ENCODE results near the gene PIP4K2C.
A peak's percentile ranks its signal among the peaks of the same experiment; 100 is the strongest.
"Not testable (repeated sequence)": the region's sequence is repeated elsewhere in the genome, so short reads cannot be mapped to it uniquely, and the experiment has no call there.

Gene PIP4K2C

DNA sequence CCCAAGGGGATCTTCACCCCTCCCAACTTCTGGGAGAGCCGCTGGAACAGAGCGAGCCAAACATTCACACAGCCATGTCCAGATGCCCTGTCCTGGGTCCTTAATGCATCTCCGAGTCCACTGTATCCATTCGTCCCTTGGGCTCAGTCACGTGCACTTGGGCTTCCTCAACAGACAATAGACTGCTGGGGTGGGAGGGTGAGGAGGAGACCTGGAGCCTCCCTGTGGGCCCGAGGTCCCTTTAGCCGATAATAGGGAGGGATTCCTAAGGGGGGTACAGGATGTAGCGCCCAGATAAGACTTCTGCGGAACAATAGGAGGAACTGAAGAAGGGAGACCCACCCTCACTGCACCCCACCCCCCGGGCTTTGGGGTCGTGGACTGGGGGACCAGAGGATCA lies 26.9 kb downstream of the PIP4K2C start:
- Histone ChIP-seq H3K27me3 (peaks cover 55 to 63% (median 58%) of the 10 kb centered on the region in 11 experiments), H3K4me3 (no peak overlapping the region), H3K27ac (no peak overlapping the region), H3K9me3 (replicated peaks in 1 of 11) (peaks cover 0 to 7% (median 0%) of the 10 kb centered on the region in 11 experiments; a peak in 2 of 22 replicates), H4K20me1 (peaks cover 0 to 34% (median 17%) of the 10 kb centered on the region in 11 experiments; a peak in 13 of 22 replicates), H3K36me3 (0 out of 22 replicates have a peak, but pooled peaks cover 0 to 4% (median 0%) of the 10 kb centered on the region in 11 experiments), H3K4me2 (peak overlapping the region in 3 of 11 experiments; percentile 15 to 28 (median 18); a peak in 3 of 22 replicates), H3K9ac (no peak overlapping the region), H3K4me1 (peaks cover 30 to 58% (median 53%) of the 10 kb centered on the region in 10 experiments)
- no peak for TF ChIP-seq Cebpa-rat (IDR thresholded peaks at IDR 0.05)

GRCh38 chr12:57618431-57618830 lies 27.4 kb downstream of the PIP4K2C start:
- peaks cover 0 to 34% (median 17%) of the 10 kb centered on the region in 11 experiments; a peak in 13 of 22 replicates for H4K20me1 ChIP-seq
- not testable (repeated sequence) for H3K27ac ChIP-seq; H3K9ac ChIP-seq; H3K36me3 ChIP-seq; H3K4me3 ChIP-seq; H3K9me3 ChIP-seq (replicated peaks in 1 of 11)
- peaks cover 29 to 53% (median 48%) of the 10 kb centered on the region in 10 experiments for H3K4me1 ChIP-seq
- H3K4me2 ChIP-seq = peak overlapping the region in 2 of 11 experiments; percentile 5 to 28; a peak in 2 of 22 replicates
- H3K27me3 ChIP-seq = peaks cover 60 to 68% (median 63%) of the 10 kb centered on the region in 11 experiments

DNA sequence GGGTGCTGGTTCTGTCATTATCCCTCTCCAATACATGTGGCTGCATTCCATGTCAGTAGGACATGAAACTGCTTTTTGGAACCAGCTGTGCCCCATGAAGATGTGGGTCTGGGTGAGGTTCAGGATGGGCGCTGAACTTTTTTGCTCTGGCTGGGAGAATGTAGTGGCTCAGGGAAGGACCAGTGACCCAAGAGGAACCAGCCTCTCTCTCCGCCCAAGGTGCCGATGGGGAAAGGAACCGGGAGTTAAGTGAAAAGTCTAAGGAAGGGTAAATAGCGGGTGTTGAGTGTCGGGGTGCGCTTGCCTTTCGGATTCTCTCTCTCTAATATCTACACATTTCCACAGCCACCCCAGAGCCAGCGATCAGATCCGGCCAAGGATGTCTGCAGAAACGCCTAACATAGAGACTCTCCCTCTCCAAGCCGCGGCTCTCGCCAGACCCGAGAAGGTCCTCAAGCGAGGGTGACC lies 28.0 kb downstream of the PIP4K2C start:
- Histone ChIP-seq H3K4me1 (peaks cover 29 to 48% (median 43%) of the 10 kb centered on the region in 10 experiments), H3K27ac (no peak overlapping the region), H3K36me3 (0 out of 22 replicates have a peak, but pooled peaks cover 0 to 4% (median 0%) of the 10 kb centered on the region in 11 experiments), H3K9ac (no peak overlapping the region), H3K9me3 (replicated peaks in 1 of 11) (peaks cover 0 to 7% (median 0%) of the 10 kb centered on the region in 11 experiments; a peak in 2 of 22 replicates), H3K27me3 (peaks cover 65 to 74% (median 69%) of the 10 kb centered on the region in 11 experiments), H3K4me3 (no peak overlapping the region), H3K4me2 (peak overlapping the region in 1 of 11 experiments; percentile 28; a peak in 1 of 22 replicates), H4K20me1 (peaks cover 0 to 34% (median 17%) of the 10 kb centered on the region in 11 experiments; a peak in 13 of 22 replicates)
- no peak for TF ChIP-seq Cebpa-rat (IDR thresholded peaks at IDR 0.05)

- 0 out of 22 replicates have a peak, but pooled peaks cover 0 to 4% (median 0%) of the 10 kb centered on the region in 11 experiments for H3K36me3 ChIP-seq
- peaks cover 23 to 42% (median 37%) of the 10 kb centered on the region in 10 experiments for H3K4me1 ChIP-seq
- no peak for TF ChIP-seq Cebpa-rat (IDR thresholded peaks at IDR 0.05)
- H3K27me3 ChIP-seq = peaks cover 71 to 80% (median 75%) of the 10 kb centered on the region in 11 experiments
- no peak overlapping the region for H3K4me2 ChIP-seq
- peaks cover 0 to 34% (median 17%) of the 10 kb centered on the region in 11 experiments; a peak in 13 of 22 replicates for H4K20me1 ChIP-seq
- no peak overlapping the region for H3K27ac ChIP-seq
- no peak overlapping the region; a peak in 1 of 20 replicates for H3K4me3 ChIP-seq
- no peak overlapping the region for H3K9ac ChIP-seq
- H3K9me3 ChIP-seq (replicated peaks in 1 of 11) = peaks cover 0 to 7% (median 0%) of the 10 kb centered on the region in 11 experiments; a peak in 2 of 22 replicates
Measured at GRCh38 chr12:57619434-57620244, 28.6 kb downstream of the PIP4K2C start.

- Histone ChIP-seq H3K4me1 (peaks cover 18 to 37% (median 32%) of the 10 kb centered on the region in 10 experiments), H3K9me3 (replicated peaks in 1 of 11) (peaks cover 0 to 7% (median 0%) of the 10 kb centered on the region in 11 experiments; a peak in 2 of 22 replicates), H3K36me3 (0 out of 22 replicates have a peak, but pooled peaks cover 0 to 4% (median 0%) of the 10 kb centered on the region in 11 experiments), H3K4me3 (peak overlapping the region in 5 of 10 experiments; percentile 8 to 54 (median 38); a peak in 8 of 20 replicates), H4K20me1 (peaks cover 0 to 34% (median 17%) of the 10 kb centered on the region in 11 experiments; a peak in 13 of 22 replicates), H3K27me3 (peaks cover 78 to 88% (median 83%) of the 10 kb centered on the region in 11 experiments), H3K9ac (no peak overlapping the region), H3K4me2 (peak overlapping the region; percentile 30 to 89 (median 72); a peak in 21 of 22 replicates), H3K27ac (no peak overlapping the region)
- no peak for TF ChIP-seq Cebpa-rat (IDR thresholded peaks at IDR 0.05)
Measured at GRCh38 chr12:57620245-57620935, 29.4 kb downstream of the PIP4K2C start.

GRCh38 chr12:57620936-57621496 lies 30.0 kb downstream of the PIP4K2C start:
- Histone ChIP-seq H3K27ac (no peak overlapping the region), H3K4me2 (peak overlapping the region; percentile 30 to 89 (median 72)), H3K9ac (0 out of 22 replicates have a peak overlapping the region, but pooled peaks of 1 of the 11 experiments have one; percentile 15), H3K36me3 (0 out of 22 replicates have a peak, but pooled peaks cover 0 to 4% (median 0%) of the 10 kb centered on the region in 11 experiments), H3K27me3 (peaks cover 85 to 94% (median 89%) of the 10 kb centered on the region in 11 experiments), H3K4me3 (peak overlapping the region; percentile 8 to 54 (median 36); a peak in 16 of 20 replicates), H3K9me3 (replicated peaks in 1 of 11) (peaks cover 0 to 7% (median 0%) of the 10 kb centered on the region in 11 experiments; a peak in 2 of 22 replicates), H3K4me1 (peaks cover 18 to 37% (median 32%) of the 10 kb centered on the region in 10 experiments), H4K20me1 (peaks cover 0 to 34% (median 17%) of the 10 kb centered on the region in 11 experiments; a peak in 13 of 22 replicates)
- TF ChIP-seq Cebpa-rat (IDR thresholded peaks at IDR 0.05) = no peak

GRCh38 chr12:57621497-57622292 lies 30.7 kb downstream of the PIP4K2C start:
- peaks cover 0 to 9% (median 0%) of the 10 kb centered on the region in 11 experiments; a peak in 2 of 22 replicates for H3K9me3 ChIP-seq (replicated peaks in 1 of 11)
- H3K9ac ChIP-seq = 0 out of 22 replicates have a peak overlapping the region, but pooled peaks of 2 of the 11 experiments have one; percentile 11 to 15
- peaks cover 18 to 32% (median 26%) of the 10 kb centered on the region in 10 experiments for H3K4me1 ChIP-seq
- no peak for TF ChIP-seq Cebpa-rat (IDR thresholded peaks at IDR 0.05)
- H3K27me3 ChIP-seq = peaks cover 91 to 97% (median 96%) of the 10 kb centered on the region in 11 experiments
- H3K27ac ChIP-seq = no peak overlapping the region
- peak overlapping the region; percentile 30 to 89 (median 72) for H3K4me2 ChIP-seq
- H4K20me1 ChIP-seq = peaks cover 0 to 36% (median 19%) of the 10 kb centered on the region in 11 experiments; a peak in 13 of 22 replicates
- peak overlapping the region; percentile 8 to 54 (median 36); a peak in 16 of 20 replicates for H3K4me3 ChIP-seq
- no peaks in the 10 kb centered on the region for H3K36me3 ChIP-seq
